Measurements from ENCODE around the gene PRDM16. TPM values are rescaled to one million over a fixed set of nuclear protein-coding genes. Genes with fewer than 3 reads are reported as not detected.

Gene PRDM16
- total and polyA plus RNA-seq, 2 of the 8 experiments (the other 6 are each of a cell fraction or from before 2014, with no cell fraction given), result 0.39 to 0.43 TPM

DNA sequence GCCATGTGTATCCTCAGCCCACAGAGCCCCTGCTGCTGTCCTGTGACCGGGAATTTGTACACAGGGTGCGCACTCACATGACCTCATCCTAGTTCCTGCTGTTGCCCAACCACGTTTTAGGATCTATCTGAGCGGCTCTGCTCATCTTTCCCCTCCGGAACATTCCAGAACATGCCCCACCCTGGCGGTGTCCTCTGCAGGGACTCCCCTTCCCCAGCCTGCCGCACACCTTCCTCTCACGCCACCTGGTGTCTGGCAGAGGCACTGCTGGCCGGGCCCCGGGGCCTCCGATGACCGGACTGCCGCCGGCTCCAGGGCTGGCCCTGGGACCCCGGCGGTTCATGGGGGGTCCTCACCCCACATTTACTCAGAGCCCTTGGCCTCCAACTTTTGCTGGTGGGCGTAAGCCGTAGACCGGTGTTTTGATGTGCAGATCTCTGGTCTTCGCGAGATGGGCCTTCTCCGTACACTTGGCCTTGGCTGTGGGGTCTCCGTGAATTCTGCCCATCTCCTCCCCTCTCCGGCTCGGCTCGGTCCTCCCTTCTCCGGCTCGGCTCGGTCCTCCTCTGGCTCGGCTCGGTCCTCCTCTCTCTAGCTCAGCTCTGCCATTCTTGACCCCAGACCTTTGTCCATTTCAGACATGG lies 414.9 kb downstream of the PRDM16 start (continued):
- TF ChIP-seq NANOG (IDR thresholded peaks at IDR 0.05; ENCODE audit: insufficient read depth, low read depth, low read length, poor library complexity, severe bottlenecking) (no peak), HDAC6 (IDR thresholded peaks at IDR 0.05; ENCODE audit: low read depth, low read length) (no peak), CREB1 (IDR thresholded peaks at IDR 0.05) (peak; percentile 29; the same call in 1 of the 2 replicates), KDM4A (IDR thresholded peaks at IDR 0.05; ENCODE audit: low read depth, low read length, severe bottlenecking) (no peak), YY1 (IDR thresholded peaks at IDR 0.05; ENCODE audit: low read depth, low read length) (no peak; the same call in 1 of the 2 replicates), SP1 (IDR thresholded peaks at IDR 0.05; ENCODE audit: low read depth, low read length) (no peak), SAP30 (IDR thresholded peaks at IDR 0.05; ENCODE audit: insufficient read depth, insufficient replicate concordance, low read length) (no peak), RBBP5 (IDR thresholded peaks at IDR 0.05; ENCODE audit: borderline replicate concordance, low read depth, low read length) (no peak), BCL11A (IDR thresholded peaks at IDR 0.05; ENCODE audit: low read depth in 2 of 2, low read length in 2 of 2) (no peak), EGR1 (IDR thresholded peaks at IDR 0.05; ENCODE audit: borderline replicate concordance, low read depth, low read length) (no peak)
- TF ChIP-seq, protein P1, sequence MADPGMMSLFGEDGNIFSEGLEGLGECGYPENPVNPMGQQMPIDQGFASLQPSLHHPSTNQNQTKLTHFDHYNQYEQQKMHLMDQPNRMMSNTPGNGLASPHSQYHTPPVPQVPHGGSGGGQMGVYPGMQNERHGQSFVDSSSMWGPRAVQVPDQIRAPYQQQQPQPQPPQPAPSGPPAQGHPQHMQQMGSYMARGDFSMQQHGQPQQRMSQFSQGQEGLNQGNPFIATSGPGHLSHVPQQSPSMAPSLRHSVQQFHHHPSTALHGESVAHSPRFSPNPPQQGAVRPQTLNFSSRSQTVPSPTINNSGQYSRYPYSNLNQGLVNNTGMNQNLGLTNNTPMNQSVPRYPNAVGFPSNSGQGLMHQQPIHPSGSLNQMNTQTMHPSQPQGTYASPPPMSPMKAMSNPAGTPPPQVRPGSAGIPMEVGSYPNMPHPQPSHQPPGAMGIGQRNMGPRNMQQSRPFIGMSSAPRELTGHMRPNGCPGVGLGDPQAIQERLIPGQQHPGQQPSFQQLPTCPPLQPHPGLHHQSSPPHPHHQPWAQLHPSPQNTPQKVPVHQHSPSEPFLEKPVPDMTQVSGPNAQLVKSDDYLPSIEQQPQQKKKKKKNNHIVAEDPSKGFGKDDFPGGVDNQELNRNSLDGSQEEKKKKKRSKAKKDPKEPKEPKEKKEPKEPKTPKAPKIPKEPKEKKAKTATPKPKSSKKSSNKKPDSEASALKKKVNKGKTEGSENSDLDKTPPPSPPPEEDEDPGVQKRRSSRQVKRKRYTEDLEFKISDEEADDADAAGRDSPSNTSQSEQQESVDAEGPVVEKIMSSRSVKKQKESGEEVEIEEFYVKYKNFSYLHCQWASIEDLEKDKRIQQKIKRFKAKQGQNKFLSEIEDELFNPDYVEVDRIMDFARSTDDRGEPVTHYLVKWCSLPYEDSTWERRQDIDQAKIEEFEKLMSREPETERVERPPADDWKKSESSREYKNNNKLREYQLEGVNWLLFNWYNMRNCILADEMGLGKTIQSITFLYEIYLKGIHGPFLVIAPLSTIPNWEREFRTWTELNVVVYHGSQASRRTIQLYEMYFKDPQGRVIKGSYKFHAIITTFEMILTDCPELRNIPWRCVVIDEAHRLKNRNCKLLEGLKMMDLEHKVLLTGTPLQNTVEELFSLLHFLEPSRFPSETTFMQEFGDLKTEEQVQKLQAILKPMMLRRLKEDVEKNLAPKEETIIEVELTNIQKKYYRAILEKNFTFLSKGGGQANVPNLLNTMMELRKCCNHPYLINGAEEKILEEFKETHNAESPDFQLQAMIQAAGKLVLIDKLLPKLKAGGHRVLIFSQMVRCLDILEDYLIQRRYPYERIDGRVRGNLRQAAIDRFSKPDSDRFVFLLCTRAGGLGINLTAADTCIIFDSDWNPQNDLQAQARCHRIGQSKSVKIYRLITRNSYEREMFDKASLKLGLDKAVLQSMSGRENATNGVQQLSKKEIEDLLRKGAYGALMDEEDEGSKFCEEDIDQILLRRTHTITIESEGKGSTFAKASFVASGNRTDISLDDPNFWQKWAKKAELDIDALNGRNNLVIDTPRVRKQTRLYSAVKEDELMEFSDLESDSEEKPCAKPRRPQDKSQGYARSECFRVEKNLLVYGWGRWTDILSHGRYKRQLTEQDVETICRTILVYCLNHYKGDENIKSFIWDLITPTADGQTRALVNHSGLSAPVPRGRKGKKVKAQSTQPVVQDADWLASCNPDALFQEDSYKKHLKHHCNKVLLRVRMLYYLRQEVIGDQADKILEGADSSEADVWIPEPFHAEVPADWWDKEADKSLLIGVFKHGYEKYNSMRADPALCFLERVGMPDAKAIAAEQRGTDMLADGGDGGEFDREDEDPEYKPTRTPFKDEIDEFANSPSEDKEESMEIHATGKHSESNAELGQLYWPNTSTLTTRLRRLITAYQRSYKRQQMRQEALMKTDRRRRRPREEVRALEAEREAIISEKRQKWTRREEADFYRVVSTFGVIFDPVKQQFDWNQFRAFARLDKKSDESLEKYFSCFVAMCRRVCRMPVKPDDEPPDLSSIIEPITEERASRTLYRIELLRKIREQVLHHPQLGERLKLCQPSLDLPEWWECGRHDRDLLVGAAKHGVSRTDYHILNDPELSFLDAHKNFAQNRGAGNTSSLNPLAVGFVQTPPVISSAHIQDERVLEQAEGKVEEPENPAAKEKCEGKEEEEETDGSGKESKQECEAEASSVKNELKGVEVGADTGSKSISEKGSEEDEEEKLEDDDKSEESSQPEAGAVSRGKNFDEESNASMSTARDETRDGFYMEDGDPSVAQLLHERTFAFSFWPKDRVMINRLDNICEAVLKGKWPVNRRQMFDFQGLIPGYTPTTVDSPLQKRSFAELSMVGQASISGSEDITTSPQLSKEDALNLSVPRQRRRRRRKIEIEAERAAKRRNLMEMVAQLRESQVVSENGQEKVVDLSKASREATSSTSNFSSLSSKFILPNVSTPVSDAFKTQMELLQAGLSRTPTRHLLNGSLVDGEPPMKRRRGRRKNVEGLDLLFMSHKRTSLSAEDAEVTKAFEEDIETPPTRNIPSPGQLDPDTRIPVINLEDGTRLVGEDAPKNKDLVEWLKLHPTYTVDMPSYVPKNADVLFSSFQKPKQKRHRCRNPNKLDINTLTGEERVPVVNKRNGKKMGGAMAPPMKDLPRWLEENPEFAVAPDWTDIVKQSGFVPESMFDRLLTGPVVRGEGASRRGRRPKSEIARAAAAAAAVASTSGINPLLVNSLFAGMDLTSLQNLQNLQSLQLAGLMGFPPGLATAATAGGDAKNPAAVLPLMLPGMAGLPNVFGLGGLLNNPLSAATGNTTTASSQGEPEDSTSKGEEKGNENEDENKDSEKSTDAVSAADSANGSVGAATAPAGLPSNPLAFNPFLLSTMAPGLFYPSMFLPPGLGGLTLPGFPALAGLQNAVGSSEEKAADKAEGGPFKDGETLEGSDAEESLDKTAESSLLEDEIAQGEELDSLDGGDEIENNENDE (IDR thresholded peaks at IDR 0.05; ENCODE audit: insufficient replicate concordance, low read length), result no peak

All from H1 (cell line).